Measurements from ENCODE around the gene FASTKD3.
"Not testable (repeated sequence)": the region's sequence is repeated elsewhere in the genome, so short reads cannot be mapped to it uniquely, and the experiment has no call there.

Gene FASTKD3, protein sequence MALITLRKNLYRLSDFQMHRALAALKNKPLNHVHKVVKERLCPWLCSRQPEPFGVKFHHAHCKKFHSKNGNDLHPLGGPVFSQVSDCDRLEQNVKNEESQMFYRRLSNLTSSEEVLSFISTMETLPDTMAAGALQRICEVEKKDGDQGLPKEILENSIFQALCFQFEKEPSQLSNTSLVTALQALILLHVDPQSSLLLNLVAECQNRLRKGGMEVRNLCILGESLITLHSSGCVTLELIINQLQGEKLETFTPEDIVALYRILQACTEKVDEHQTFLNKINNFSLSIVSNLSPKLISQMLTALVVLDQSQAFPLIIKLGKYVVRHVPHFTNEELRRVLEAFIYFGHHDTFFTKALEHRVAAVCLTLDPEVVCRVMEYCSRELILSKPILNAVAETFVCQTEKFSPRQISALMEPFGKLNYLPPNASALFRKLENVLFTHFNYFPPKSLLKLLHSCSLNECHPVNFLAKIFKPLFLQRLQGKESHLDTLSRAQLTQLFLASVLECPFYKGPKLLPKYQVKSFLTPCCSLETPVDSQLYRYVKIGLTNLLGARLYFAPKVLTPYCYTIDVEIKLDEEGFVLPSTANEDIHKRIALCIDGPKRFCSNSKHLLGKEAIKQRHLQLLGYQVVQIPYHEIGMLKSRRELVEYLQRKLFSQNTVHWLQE

DNA sequence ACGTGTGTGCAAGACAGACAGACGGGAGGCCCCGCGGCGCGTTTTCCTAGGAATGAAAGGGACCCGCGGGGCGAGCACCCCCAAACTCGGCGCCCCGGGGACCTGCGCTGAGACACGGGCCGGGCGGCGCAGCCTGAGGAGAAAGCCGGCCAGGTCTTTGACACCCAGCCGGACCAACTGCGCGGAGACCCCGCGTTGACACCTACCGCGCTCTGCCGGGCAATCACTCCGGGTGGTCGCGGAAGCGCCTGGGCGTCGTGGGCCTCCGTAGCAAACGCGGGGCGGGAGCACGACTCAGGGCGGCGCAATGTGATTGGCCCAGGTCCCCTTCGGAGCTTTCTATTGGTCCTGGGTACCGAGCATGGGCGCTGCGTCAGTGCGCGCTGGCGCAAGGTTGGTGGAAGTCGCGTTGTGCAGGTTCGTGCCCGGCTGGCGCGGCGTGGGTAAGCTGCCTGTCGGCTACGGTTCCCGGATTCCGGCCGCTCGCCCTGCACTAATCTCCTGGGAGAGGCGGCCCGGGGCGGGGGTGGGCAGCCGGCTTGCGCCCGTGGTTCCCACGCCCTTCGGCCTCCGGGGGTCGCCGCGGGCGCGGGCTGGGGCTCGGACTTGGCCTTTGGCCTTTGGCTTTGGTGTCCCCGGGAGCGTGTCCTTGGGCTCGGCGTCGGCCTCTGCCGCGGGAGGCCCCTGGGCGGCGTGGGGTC lies at the start of gene FASTKD3, which contains the start of gene MTRR:
Gene FASTKD3, minus strand, starts transcription at position 259 of the 701 bp plus-strand sequence. CDS start 948 bp downstream, outside the sequence.
Gene MTRR, plus strand, starts transcription at position 376 of the 701 bp plus-strand sequence. CDS start 1,647 bp downstream, outside the sequence.
- peak; percentile 86 to 97 for DNase-seq

DNA sequence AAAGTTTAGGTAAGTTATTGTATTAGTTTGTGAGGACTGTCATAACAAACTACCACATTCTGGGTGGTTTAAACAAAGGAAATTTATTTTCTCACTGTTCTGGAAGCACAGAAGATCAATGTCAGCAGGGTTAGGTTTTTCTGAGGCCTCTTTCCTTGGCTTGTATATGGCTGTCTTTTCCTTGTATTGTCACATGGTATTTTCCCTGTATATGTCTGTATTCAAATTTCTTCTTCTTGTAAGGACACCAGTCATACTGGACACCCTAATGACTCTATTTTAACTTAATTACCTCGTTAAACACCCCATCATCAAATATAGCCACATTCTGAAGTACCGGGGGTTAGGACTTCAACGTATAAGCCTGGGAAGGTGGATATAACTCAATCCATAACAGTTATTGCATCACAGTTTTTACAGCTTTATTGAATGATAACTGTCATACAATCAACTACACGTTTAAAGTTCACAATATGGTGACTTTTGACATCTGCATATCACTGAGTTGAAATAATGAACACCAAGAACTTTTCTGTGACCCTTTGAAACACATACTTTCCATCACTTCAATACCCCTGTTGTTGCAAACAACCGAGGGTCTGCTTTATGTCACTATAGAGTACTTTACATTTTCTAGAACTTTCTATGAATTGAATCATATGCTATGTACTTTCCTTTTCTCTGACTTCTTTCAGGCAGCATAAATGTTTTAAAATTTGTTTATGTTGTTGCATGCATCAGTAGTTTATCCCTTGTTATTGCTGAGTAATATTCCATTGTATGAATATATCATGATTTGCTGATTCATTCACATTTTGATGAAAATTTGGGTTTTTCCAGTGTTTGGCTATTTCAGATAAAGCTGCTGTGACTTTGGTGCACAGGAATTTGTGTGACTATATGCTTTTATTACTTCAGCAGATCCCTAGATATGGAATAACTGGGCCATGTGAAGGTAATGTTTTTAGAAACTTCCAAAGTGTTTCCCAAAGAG lies 48.6 kb upstream of the FASTKD3 start:
- DNase-seq = no peak

DNA sequence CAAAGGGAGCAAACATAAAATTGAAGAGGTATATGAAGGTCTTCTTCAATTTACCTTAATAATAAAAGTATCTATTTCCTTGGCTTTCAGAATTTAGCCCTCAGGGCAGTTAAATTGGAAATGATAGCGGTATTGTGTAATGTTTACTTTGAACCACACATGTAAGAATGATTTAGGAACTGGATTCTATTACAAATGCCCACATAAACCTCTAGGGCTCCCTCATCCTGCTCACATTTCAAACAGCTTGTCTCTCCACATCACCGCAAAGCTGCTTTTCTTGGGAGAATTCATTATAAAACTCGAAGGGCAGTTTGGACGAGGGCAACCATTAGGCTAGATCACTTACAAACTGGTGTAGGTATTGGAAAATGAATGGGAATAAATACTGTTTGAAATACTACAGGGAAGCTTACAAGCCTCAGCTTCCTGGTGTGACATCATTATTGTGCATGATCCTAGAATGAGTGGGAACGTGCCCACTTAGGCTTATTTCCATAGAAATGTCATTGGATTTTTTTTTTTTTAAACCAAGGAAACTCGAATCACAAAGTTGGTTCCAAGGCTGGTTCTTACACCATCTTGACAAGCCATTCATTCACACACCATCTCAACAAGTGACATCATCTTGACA lies 47.5 kb upstream of the FASTKD3 start:
- no peak for DNase-seq

DNA sequence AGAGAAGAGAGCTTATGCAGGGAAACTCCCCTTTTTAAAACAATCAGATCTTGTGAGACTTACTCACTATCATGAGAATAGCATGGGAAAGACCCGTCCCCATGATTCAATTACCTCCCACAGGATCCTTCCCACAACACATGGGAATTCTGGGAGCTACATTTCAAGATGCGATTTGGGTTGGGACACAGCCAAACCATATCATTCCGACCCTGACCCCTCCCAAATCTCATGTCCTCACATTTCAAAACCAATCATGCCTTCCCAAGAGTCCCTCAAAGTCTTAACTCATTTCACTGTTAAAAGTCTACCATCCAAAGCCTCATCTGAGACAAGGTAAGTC lies 42.6 kb upstream of the FASTKD3 start:
- DNase-seq = not testable (repeated sequence)

DNA sequence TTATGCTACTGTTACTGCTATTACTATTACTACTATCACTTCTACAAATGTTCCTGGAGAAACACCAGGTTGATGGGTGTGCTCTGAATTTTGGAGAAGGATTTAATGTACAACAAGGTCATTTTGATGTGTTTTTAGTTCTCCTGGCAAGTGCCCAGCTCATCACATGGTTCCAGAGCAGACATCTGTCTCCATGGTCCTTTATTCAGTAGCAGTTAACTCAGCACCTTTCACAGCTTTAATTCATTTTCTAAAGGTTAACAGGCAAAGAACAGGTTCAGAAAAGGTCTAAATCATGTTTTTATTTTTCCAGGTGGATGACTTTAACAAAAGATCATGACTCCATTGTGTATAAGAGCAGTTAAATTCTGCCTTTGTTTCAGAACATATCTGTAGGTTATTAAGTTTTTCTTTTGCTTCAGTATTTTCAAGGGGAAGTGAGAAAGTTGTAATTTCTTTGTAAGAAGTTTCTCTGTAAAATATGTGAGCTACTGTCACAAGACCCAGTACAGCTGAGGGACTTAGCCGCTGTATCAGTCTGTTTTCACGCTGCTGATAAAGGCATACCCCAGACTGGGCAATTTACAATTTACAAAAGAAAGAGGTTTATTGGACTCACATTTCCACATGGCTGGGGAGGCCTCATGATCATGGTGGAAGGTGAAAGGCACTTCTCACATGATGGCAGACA lies 42.1 kb upstream of the FASTKD3 start:
- DNase-seq = no peak

DNA sequence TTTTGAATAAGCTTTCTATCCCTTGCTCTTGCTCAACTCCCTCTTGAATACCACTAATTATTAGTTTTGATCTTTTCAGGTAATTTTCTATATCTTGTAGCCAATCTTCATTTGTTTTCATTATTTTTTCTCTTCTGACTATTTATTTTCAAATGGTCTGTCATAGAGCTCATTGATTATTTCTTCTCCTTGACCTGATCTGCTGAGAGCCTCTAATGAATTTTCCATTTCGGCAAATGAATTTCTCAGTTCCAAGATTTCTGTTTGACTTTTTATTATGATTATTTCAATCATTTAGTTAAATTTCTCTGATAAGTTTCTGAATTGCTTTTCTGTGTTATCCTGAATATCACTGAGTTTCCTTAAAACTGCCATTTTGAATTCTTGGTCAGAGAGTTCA lies 39.5 kb upstream of the FASTKD3 start:
- DNase-seq = no peak

DNA sequence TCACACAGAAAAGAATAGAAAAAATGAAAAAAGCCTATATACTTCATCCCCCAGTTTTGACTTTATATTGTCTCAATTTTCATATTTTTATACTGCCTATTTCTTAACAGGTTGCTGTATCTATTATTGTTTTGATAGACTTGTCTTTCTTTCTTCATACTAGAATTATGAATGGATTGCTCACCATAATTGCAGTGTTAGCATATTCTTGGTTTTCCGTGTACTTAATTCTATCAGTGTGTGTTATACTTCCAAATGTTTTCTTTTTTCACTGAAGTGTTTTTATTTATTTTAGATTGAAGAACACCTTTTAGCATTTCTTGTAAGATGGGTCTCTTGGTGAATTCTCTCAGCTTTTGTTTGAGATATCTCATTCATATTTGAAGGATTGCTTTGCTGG lies 38.8 kb upstream of the FASTKD3 start:
- no peak for DNase-seq

DNA sequence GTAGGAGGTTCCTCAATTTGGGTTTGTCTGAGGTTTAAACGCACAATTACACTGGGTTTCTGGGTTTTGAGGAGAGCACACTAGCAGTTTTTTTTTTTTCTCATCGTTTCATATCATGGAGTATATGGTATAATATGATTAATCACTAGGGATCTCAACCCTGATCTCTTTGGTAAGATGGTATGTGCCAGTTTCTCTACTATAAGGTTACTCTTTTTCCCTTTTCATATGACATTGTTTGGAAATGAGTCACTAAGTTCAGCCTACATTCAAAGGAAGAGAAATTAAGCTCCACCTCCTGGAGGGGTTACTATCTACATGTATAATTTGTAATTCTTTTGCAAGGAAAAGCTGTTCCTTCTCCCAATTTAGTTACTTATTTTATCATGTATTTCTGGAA lies 35.3 kb upstream of the FASTKD3 start:
- no peak for DNase-seq

DNA sequence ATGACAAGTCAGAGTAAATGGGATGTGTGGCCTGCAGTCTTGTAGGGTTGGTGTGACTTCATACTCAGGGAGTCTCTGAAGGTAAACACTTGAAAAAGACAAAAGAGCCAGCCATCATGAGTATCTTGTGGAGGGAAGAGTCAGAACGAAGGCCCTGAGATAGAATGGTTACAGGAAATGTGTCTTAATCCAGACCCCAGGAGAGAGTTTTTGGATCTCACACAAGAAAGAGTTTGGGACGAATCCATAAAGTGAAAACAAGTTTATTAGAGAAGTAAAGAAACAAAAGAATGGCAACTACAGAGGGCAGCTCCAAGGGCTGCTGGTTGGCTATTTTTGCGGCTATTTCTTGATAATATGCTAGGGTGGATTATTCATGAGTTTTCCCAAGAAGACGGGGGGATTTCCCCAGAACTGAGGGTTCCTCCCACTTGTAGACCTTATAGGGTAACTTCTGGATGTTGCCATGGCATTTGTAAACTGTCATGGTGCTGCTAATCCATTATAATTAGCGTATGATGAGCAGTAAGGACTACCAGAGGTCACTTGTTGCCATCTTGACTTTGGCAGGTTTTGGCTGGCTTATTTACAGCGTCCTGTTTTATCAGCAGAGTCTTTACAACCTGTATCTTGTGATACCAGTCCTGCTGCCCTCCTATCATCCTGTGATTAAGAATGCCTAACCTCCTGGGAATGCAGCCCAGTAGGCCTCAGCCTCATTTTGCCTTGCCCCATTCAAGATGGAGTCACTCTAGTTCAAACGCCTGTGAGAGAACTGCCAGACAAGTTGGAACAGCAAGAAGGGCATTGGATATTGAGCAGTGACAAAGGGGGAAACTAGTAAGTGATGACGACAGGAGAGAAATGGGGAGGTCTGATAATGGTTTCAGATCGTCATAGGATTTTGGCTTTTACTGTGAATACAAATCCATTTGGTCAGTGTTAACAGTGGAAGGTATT lies 34.1 kb upstream of the FASTKD3 start:
- DNase-seq = no peak

DNA sequence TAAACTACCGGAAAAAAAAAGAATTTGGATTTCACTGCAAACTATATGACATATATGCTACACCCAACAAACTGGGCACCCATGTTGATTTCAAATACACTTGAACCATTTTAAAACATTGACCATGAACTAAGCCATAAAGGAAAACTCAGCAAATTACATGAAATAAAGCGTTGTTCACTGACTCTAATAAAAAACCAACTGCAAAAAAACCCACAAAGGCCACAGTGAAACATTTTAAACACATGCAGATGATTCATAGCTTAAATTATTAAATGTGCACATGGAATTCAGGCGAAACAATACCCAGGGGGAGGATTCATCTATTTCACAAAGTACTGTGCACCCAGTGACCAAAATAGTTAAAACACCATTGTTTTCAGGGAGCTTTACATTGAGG lies 33.4 kb upstream of the FASTKD3 start:
- no peak for DNase-seq

DNA sequence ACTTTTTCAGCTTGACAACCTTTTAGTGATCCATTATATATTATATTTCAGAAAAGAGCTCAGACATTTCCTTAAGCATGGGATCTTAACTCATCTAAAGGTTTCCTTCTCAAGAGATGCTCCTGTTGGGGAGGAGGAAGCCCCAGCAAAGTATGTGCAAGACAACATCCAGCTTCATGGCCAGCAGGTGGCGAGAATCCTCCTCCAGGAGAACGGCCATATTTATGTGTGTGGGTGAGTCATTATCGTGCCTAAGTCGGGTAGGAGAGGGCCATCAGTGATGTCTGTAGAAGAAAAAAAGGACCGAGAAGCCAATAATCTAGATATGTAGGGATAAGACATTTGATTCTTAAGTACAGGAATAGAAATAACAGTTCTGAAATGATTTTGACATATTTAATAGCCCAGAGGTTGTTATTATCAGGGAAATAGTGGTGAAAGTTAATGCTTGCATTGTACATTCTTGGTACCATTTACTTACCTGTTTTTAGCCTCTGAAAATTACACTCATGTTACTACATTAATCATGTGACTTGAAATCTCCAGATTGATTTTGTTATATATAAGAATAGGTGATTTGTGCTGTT lies 28.3 kb upstream of the FASTKD3 start:
- DNase-seq = peak in 1 of 2 experiments; percentile 21

DNA sequence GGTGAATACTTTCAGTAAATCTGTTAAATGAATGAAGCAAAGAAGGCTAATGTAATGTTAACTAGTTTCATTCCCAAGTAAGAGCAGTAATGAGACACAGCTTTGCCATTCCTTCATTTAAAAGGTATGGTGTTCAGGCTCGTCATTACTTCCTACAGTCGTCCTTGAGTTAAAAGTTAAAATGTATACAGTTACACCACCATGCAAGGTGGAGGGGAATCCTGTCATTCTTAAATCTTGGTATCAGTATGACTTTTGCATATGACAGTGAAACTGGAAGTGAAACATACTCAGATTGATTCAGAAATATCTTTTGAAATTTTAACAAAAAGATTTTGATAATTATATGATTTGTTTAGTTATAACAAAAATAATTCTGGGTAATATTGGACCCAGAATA lies 26.0 kb upstream of the FASTKD3 start:
- no peak for DNase-seq

DNA sequence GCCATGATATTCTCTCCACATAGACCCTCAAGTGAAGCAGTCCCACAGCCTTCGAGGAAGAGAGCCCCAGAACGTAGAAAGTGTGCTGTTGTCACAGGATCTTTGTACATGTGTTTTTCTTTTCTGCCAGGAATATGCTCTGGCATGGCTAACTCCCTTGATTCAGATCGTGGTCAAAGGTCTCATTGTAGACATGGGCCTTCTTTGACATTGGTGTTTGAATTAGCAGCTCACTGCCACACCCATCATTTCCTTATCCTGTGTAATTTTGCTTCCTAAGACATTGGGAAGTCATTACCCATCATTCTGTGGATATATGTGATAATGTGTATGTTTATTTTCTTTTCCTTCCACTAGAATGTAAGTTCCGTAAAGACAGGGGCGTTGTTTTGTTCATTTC lies 25.6 kb upstream of the FASTKD3 start:
- DNase-seq = no peak

DNA sequence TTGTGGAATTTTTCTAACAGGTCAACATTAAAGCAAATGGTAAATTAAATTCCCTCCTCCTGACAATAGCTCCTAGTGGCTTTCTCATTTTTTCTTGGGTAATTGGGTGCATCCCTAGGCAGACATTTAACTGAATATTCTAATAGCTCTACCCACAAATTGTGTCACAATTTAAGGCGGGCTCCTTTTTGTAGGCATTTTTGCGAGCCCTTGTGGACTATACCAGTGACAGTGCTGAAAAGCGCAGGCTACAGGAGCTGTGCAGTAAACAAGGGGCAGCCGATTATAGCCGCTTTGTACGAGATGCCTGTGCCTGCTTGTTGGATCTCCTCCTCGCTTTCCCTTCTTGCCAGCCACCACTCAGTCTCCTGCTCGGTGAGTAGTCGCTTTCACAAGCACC lies 20.1 kb upstream of the FASTKD3 start:
- DNase-seq = no peak

DNA sequence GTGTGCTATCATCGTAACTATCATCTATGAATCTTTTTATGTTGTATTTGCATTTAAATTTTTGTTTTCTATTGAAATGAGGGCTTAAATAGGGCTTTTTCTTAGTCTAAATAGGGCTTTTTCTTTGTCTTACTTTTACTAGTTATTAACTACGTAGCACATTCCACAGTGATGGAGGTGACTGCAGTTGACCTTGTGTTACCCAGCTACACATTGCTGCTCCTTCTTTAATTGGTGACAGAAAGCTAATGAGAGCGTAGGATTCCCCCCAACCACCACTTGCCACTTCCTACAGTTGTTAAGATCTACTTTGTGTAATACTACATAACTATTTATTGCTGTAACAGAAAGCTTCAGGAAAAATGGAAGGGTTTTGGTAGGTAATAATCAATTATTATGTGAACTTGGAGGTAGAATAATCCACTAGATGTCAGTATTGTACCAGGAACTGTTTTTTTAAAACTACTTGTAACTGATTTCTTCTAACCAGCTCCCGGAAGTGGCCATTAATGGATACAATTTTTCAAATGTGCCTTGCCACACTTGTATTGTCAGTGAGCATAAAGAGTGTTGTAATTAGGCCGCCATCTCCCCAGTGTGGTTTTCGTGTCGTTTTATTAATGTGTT lies 18.1 kb upstream of the FASTKD3 start:
- DNase-seq = peak; percentile 52 to 66

DNA sequence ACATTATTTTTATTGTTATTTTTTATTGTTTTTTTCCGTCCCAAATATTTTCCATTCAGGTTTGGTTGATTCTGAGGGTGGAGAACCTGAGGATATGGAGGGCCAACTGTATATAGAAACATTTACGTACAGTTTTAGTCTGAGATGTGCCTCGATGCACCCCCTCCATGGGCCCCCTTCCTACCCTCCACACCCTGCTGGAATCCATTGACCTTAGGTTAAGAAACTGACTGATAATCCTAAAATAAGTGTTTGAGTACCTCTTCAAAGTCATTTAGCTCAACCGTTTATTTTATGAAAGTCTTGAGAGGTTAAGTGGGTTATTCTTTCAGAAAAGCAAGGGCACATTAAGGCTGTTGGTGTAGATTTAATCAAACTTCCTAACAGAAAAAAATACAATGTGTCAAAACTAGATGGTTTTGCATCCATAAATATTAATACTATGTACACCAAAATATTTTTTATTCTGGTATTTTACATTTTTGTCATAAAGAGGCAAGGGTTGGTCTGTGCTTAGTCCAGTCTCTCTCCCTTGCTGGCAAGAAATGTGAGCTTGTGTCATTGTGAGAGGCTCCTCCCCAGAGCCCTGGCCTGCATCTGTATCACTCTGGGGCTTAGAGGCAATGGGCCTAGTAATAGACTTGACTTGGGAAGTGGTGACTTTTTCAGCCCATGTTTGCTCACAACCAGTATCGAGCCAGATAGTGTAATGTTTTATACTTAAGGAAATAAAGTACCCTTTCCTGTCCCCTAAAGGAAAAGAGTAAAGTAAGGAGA lies 15.8 kb upstream of the FASTKD3 start:
- DNase-seq = no peak

DNA sequence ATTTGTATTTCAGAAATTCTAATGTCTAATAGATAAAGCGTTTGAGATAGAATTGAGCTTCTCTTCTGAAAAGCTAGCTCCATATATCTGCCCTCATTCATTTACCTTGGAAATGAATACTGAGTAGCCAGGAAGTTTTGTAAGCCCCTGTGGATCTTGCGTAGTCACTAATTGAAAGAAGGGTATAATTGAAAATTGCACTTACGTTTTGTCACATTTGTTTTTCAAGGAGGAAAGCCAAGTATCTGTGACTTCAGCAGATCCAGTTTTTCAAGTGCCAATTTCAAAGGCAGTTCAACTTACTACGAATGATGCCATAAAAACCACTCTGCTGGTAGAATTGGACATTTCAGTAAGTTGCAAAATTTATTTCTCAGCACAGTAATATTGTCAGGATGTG lies 14.1 kb upstream of the FASTKD3 start:
- no peak for DNase-seq

DNA sequence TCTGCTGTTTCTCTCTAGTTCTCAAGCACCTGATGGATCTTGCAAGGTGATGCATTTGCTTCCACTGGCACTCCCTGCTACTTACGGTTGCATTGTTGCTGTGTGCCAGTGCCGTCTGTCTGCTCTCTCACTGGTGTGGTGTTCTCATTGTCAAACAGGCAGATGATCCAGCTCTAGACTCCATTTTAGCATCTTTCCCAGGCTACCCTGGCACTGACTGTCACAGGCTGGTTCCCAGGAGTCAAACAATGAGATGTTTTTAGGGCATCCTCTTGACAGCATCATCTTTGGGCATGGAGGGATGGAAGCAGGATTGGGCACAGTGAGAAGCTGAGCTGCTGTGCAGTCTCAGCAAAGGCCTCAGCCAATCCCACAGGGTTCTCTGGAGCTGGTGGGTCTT lies 13.0 kb upstream of the FASTKD3 start:
- no peak for DNase-seq

All from NCI-H526 (cell line).